ENCODE measurements around the gene HADHA.

HADHA gene

GRCh38 chr2:26243470-26244308, 743 bp downstream of the HADHA start:
- DNase-seq = peak; percentile 27

- no peak for DNase-seq
Measured at GRCh38 chr2:26241928-26242436, 2.5 kb downstream of the HADHA start.

GRCh38 chr2:26238311-26238958, 6.0 kb downstream of the HADHA start:
- no peak for DNase-seq

- DNase-seq = no peak
Measured at GRCh38 chr2:26237868-26238267, 6.6 kb downstream of the HADHA start.

- peak; percentile 5 for DNase-seq
Measured at GRCh38 chr2:26235089-26235488, 9.3 kb downstream of the HADHA start.

- no peak for DNase-seq
Measured at GRCh38 chr2:26230806-26231205, 13.6 kb downstream of the HADHA start.

- DNase-seq = no peak
Measured at GRCh38 chr2:26229595-26229994, 14.8 kb downstream of the HADHA start.

GRCh38 chr2:26224095-26224494, 20.3 kb downstream of the HADHA start:
- DNase-seq = no peak

- no peak for DNase-seq
Measured at GRCh38 chr2:26223018-26223417, 21.4 kb downstream of the HADHA start.

GRCh38 chr2:26217720-26218119, 26.7 kb downstream of the HADHA start:
- no peak for DNase-seq

- DNase-seq = no peak
Measured at GRCh38 chr2:26216587-26216986, 27.8 kb downstream of the HADHA start.

GRCh38 chr2:26215833-26216232, 28.6 kb downstream of the HADHA start:
- no peak for DNase-seq

GRCh38 chr2:26214759-26215158, 29.7 kb downstream of the HADHA start:
- DNase-seq = no peak

- DNase-seq = no peak
Measured at GRCh38 chr2:26212011-26212410, 32.4 kb downstream of the HADHA start.

GRCh38 chr2:26203906-26204305, 40.5 kb downstream of the HADHA start:
- no peak for DNase-seq

- no peak for DNase-seq
Measured at GRCh38 chr2:26202981-26203490, 41.4 kb downstream of the HADHA start.

- no peak for DNase-seq
Measured at GRCh38 chr2:26197516-26197915, 46.9 kb downstream of the HADHA start.

GRCh38 chr2:26196683-26197418, 47.6 kb downstream of the HADHA start:
- no peak for DNase-seq

- DNase-seq = no peak
Measured at GRCh38 chr2:26195040-26195984, 49.1 kb downstream of the HADHA start.

GRCh38 chr2:26193578-26194231, 50.7 kb downstream of the HADHA start:
- no peak for DNase-seq

GRCh38 chr2:26191316-26192159, 52.9 kb downstream of the HADHA start:
- DNase-seq = no peak

Measured in CD4-positive, alpha-beta T cell treated with Interleukin-21 for 1 hour (primary cell).